ENCODE measurements around the gene CDH15.
A peak's percentile ranks its signal among the peaks of the same experiment; 100 is the strongest.
"Not testable (repeated sequence)": the region's sequence is repeated elsewhere in the genome, so short reads cannot be mapped to it uniquely, and the experiment has no call there.

CDH15 gene

DNA sequence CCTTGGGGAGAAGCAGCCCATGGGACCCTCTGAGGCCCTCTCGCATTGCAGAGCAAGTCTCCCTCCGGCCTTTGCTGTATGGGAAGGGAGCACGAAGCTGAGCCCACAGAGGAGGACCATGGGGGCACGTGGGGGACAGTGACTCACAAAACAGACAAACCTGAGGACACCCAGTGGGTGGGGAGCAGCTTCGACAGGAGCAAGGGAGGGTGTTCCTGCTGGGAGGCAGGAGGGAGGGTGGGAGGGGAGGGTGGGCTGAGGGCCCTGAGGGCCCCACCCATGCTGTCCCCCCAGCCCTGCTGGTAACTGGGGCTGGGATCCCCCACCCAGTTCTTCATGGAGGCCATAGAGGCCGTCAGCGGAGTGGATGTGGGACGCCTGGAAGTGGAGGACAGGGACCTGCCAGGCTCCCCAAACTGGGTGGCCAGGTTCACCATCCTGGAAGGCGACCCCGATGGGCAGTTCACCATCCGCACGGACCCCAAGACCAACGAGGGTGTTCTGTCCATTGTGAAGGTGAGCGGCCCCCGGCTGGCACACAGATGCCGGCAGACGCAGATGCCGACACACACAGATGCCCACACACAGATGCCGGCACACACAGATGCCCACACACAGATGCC, 16.3 kb downstream of the CDH15 start:
- no peak for DNase-seq (ENCODE audit: low read depth in 3 of 3)

DNA sequence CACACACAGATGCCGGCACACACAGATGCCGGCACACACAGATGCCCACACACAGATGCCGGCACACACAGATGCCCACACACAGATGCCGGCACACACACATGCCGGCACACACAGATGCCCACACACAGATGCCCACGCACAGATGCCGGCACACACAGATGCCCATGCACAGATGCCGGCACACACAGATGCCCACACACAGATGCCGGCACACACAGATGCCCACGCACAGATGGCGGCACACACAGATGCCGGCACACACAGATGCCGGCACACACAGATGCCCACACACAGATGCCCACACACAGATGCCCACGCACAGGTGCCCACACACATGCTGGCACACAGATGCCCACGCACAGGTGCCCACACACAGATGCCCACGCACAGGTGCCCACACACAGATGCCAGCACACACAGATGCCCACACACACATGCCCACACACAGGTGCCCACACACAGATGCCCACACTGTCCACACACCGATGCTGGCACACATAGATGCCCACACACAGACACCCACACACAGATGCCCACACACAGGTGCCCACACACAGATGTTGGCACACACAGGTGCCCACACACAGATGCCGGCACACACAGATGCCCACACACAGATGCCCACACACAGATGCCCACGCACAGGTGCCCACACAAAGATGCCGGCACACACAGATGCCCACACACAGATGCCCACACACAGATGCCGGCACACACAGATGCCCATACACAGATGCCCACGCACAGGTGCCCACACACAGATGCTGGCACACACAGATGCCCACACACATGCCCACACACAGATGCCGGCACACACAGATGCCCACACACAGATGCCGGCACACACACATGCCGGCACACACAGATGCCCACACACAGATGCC, 17.2 kb downstream of the CDH15 start:
- not testable (repeated sequence) for DNase-seq (ENCODE audit: low read depth in 3 of 3)

DNA sequence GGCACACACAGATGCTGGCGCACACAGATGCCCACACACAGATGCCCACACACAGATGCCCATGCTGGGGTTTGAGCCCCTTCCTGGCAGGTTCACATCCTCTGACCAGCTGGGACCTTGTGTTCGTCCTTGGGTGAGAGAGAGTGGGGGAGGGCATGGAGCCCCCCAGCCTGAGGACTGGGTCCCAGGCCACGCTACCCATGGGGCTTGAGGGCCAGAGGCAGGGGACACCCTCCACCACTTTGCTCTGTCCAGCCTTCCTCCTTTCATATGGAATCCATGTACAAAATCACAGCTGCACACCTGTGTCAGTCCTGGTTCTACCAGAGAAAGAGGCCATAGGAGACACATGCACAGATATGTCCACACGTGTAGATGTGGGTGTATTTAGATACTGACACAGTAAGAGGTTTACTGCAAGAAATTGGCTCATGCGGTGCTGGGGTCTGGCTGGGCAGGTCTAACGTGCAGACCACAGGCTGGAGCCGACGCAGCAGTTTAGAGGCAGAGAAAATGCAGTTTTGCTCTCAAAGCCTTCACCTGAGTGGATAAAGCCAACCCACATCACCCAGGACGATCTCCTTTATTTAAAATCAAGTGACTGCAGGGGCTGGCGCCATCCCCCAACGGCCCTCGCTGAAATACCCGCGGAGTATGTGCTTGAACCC, 17.9 kb downstream of the CDH15 start:
- no peak for DNase-seq (ENCODE audit: low read depth in 3 of 3)

DNA sequence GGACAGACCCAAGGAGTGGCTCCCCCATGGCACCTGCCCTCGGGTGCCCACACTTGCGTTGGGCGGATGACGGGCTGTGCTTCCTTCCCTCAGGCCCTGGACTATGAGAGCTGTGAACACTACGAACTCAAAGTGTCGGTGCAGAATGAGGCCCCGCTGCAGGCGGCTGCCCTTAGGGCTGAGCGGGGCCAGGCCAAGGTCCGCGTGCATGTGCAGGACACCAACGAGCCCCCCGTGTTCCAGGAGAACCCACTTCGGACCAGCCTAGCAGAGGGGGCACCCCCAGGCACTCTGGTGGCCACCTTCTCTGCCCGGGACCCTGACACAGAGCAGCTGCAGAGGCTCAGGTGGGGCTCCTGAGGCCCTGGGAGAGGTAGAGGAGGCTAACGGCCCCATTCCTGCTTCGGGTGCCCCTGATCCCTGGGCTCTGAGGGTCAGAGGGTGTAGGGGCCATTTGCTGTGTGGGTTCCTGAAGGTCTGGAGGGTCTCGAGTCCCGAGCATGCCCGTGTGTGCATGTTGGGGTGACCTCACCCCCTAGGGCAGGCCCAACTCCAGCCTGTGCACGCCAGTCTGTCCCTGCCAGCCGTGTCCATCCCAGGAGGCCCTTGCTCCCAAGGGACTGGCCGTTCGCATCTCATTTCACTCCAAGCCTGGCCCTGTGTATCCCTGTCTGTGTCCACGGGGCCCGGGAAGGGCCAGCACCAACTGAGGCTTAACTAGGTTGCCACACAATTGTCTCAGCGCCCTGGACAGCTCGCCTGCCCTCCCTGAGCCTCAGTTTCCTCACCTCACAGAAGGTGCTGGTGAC, 18.8 kb downstream of the CDH15 start:
- DNase-seq (ENCODE audit: low read depth in 3 of 3) = no peak

DNA sequence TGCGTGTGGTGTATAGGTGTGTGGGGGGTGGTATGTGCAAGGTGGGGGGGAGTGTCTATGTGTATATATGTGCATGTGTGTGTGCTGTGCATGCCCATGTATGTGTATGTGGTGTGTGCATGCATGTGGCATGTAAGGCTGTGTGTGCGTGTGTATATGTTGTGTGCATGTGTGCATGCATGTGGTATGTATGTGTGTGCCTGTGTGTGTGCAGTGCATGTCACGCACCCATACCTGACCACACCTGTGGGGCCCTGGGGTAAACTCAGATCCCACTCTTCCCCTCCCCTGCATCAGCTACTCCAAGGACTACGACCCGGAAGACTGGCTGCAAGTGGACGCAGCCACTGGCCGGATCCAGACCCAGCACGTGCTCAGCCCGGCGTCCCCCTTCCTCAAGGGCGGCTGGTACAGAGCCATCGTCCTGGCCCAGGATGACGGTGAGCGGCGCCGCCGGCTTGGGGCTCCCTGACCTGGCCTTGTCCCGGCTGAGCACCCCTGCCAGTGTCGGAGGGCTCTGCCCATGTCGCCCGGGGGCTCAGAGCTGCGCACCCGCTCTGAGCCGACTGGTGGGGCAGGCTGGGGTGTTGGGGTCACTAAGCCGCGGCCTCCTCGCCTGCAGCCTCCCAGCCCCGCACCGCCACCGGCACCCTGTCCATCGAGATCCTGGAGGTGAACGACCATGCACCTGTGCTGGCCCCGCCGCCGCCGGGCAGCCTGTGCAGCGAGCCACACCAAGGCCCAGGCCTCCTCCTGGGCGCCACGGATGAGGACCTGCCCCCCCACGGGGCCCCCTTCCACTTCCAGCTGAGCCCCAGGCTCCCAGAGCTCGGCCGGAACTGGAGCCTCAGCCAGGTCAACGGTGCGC, 19.7 kb downstream of the CDH15 start:
- no peak for DNase-seq (ENCODE audit: low read depth in 3 of 3)

DNA sequence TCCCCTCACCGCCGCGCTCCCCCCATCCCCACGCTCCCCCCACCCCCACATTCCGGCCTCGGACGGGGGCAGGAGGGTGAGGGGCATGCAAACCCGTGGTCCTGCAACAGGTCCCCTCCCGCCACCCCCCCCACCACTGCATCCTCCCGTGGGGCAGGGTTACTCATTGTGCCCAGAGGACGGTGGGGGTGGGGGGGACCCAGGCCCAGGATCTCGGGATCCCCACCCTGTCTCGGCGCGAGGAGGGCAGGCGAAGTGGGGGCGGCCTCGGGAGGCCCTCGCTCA, 20.3 kb downstream of the CDH15 start:
- DNase-seq (ENCODE audit: low read depth in 3 of 3) = no peak

DNA sequence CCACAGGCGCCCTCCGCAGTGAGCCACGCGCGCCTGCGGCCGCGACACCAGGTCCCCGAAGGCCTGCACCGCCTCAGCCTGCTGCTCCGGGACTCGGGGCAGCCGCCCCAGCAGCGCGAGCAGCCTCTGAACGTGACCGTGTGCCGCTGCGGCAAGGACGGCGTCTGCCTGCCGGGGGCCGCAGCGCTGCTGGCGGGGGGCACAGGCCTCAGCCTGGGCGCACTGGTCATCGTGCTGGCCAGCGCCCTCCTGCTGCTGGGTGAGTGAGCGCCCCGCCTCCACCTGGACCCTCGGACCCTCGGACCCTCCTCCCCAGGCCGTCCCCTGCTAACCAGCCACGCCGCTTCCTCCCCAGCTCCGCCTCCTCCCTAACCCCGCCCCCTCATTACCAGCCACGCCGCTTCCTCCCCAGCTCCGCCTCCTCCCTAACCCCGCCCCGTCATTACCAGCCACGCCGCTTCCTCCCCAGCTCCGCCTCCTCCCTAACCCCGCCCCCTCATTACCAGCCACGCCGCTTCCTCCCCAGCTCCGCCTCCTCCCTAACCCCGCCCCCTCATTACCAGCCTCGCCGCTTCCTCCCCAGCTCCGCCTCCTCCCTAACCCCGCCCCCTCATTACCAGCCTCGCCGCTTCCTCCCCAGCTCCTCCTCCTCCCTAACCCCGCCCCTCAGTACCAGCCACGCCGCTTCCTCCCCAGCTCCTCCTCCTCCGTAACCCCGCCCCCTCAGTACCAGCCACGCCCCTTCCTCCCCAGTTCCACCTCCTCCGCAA, 20.8 kb downstream of the CDH15 start:
- peak in 1 of 3 experiments; percentile 77 for DNase-seq (ENCODE audit: low read depth in 3 of 3)

DNA sequence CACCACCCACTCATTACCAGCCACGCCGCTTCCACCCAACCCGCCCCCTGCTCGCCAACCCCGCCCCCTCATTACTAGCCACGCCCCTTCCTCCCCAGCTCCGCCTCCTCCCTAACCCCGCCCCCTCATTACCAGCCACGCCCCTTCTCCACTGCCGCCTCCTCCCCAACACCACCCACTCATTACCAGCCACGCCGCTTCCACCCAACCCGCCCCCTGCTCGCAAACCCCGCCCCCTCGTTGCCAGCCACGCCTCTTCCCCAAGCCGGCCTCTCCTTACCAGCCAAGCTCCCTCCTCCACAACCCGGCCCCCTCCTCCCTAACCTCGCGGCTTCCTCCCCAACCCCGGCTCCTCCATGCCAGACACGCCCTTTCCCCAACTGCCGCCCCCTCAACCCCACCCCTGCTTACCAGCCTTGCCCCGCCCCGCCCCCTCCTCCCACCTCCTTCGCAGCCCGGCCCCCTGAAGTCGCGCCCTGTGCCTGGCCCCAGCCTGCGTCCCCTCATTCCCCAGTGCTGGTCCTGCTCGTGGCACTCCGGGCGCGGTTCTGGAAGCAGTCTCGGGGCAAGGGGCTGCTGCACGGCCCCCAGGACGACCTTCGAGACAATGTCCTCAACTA, 21.5 kb downstream of the CDH15 start:
- DNase-seq (ENCODE audit: low read depth in 3 of 3) = peak; percentile 19 to 68 (median 52)

DNA sequence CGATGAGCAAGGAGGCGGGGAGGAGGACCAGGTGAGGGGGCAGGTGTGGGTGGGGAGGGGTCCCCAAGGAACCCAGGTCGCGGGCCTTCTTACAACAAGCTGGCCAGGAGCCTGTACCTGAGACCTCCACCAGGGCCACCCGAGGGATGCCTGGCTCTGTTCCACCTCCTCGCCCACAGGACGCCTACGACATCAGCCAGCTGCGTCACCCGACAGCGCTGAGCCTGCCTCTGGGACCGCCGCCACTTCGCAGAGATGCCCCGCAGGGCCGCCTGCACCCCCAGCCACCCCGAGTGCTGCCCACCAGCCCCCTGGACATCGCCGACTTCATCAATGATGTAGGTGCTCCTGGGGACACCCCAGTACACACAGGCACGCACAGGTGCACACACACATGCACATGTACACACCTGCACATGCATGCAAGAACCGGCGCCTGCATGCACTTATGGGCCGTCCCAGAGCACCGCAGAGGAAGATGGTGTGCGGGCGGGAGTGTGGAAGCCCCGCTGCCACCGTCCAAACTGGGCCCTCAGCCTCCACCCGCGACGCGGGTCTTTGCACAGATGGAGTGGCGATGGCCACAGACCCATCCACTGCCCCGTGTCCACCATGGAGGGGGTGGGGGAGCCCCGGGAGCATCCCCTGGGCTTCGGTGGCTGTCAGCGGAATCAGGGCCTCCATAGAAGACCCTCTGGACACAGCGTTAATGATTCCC, 22.2 kb downstream of the CDH15 start:
- no peak for DNase-seq (ENCODE audit: low read depth in 3 of 3)

DNA sequence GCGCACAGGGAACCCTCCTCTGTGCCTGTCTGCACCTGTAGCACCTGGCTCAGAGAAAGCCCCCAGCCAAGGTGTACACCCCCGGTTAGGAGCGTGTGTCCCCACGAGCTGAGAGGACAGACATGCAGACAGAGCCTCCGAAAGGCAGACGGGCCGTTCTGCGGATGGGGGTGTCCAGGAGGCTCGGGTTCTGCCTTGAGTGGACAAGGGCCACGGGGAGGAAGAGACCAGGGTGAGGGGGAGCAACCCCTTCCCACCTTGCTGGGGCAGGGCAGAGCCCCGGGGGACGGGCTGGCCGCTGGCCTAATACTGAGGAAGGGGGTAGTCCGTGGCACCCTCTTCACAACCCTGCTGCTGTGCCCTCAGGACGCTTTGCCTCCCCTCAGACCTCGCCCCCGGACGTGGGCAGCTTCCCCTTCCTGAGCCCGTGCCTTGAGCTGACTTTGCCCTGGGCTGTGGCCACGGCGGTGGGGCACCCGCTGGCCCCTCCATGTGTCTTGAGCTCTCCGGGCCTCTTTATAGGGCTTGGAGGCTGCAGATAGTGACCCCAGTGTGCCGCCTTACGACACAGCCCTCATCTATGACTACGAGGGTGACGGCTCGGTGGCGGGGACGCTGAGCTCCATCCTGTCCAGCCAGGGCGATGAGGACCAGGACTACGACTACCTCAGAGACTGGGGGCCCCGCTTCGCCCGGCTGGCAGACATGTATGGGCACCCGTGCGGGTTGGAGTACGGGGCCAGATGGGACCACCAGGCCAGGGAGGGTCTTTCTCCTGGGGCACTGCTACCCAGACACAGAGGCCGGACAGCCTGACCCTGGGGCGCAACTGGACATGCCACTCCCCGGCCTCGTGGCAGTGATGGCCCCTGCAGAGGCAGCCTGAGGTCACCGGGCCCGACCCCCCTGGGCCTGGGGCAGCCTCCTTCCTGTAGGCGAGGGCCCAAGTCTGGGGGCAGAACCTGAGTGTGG, 23.1 kb downstream of the CDH15 start:
- DNase-seq (ENCODE audit: low read depth in 3 of 3) = no peak

DNA sequence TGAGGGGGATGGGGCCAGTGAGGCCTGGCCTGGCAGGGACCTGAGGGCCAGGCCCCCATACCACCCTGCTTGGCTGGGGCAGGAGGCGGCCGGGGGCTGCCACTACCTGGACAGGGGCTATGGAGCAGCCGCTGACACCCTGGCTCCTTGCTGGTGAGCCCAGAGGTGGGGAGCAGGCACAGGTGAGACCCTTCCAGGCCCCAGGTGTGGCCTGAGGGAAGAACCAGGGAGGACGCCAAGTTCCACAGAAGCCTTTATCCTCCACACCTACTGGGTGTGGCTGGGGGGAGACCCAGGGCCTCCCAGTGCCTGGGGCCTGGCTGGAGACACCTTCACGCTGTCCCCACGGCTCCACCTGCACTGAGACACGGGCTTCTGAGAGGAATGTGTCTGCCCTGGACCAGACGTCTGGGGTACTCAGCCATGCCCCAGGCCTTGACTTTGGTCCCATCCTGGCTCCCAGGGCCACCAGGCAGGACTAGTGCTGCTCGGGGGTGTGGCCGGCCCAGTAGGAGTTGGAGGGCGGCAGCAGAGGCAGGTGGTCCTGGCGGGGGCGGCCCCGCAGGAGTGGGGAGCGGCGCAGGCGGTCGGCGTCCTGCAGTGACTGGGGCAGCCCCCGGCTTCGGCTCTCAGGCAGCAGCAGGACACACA, 24.1 kb downstream of the CDH15 start:
- no peak for DNase-seq (ENCODE audit: low read depth in 3 of 3)

DNA sequence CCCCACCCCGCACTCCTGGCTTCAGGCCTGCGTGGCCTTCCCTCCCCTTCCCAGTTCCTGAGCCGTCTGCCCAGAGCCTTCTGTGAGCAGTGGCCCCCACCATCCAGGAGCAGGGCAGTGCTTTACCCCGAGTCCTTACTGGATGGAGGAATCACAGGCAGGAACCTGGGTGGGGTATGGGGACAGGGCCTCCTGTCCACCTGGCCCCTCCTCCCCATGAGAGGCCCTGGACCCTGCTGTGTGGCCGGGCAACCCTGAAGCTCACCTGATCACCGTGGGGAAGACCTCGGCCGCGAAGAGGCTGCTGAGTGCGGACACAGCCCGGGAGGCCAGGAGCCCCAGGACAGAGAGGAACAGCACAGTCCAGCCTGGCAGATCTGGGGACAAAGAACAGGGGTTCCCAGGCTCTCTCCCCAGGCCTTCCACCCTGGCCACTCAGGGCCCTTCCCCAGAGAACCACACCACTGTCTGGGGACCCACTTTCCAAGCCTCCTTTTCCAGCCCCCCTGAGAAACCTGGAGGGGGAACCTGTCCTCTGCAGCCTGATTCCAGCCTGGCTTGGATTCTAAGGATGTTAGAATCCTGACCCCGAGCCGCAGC, 25.6 kb downstream of the CDH15 start:
- no peak for DNase-seq (ENCODE audit: low read depth in 3 of 3)

DNA sequence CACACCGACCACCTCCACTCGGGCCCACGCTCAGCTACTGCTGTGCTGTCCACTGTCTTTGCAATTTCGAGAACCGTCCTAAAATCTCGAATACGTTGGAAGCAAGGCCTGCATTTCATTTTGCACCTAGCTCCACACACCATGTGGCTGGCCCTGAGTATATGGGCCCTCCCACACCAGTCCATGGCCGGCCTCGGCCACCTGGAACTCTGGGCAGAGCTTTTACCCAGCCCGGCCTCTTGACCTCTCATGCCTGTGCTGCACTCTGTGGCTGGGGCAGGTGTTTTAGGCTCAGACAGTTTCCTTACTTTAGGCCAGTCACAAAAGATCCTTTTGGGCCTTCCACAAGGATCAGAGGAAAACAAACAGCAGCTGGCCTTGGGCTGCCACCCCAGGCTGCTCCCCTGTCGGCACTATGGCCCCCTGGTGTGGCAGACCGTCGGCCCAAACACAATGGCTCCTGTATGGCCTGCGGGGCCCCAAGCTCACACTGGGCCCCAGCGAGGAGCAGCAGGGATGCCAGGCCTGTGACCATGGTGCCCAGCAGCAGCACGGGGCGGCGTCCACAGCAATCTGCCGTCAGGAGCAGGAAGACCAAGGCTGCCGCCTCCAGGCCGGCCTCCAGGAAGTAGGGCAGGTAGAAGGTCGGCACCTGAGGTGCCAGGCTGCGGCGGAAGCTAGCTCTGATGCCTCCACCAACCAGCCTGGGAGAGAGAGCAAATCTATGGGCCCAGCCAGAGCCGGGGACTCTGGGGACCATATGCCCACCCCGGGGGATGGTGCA, 26.3 kb downstream of the CDH15 start:
- DNase-seq (ENCODE audit: low read depth in 3 of 3) = no peak

DNA sequence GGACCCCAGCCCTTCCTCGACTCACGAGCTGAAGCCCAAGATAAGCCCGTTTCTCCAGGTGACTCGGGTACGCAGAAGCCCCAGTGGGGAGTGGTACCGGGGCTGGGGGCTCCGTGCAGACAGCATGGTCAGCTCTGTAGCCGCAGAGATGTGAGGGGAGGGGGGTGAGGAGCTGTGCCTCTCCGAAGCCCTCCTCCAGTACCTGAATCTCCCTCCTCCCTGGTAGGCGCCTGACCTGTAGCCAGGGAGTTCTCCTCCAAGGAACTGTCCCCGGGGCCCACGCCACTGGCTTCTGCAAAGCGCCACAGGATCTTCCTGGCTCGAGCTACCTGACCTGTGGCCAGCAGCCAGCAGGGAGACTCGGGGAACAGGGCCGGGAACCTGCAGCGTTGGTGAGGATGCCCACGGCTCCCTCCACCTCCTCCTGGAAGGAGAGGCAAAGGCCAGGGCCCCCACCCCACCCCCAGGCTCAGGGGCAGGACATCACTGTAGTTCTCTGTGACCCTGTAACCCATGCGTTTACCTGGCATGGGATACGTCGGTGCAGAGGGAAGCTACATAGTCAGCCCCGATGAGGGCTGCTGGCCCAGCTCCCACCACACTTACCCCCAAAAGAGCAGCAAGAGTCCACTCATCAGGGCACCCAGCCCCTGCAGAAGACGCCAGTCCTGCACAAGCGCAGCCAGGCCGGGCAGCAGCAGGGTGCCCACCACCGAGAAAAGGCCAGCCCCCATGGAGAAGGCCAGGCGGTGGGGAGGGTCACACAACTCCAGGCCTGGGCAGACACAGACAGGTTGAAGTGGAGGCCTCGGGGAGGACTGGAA, 27.1 kb downstream of the CDH15 start:
- DNase-seq (ENCODE audit: low read depth in 3 of 3) = no peak
